HG02870 (cell line): ENCODE results near the gene DNM3.

Experiments
- ATAC-seq: cut with Tn5 transposase; IDR thresholded peaks from one replicate; pipeline ENCODE4 v1.9.1; 2021; ENCODE audit warnings: mild to moderate bottlenecking, moderate library complexity; ENCODE audit not compliant: unreplicated experiment

The DNM3 gene

GRCh38 chr1:172268237-172268636, 426.9 kb downstream of the DNM3 start:
- ATAC-seq: no peak

- no peak for ATAC-seq
Measured at GRCh38 chr1:172269084-172269483, 427.8 kb downstream of the DNM3 start.

DNA sequence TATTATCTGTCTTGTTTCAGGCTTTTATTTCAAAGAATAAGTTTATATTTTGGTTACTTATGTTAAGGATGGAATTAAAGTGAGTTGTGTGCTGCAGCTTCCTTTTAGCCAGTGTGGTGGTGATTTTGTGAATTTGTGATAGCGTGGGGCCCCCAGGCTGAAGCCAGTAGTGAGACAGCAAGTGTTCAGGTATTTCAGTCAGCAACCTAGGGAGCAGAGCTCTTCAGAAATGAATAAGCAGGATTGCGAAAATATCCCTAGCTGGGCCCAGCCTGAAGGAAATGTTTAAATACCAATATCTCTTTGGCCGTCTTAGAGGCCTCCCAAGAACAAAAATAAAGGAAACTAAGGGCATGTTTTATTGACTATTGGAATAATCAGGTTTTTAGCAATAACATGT, 428.3 kb downstream of the DNM3 start:
- no peak for ATAC-seq

GRCh38 chr1:172270605-172271004, 429.3 kb downstream of the DNM3 start:
- ATAC-seq: no peak

DNA sequence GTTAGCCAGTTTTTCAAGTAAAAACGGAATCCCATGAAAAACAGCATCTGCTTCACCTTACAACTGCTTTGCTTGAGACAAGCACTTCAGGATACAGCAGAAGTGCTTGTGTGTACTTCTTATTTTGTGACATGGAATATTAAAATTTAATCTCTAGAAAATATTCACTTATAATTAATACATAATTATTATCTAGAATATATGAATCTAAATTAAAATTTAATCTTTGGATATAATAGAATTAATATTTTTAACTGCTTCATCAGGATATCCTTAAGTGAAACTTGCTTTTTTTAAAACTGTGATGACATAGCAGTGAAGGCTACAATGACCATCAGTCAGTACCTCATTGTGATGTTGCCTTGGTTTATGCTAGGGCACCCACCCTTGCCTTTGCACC, 430.8 kb downstream of the DNM3 start:
- no peak for ATAC-seq

DNA sequence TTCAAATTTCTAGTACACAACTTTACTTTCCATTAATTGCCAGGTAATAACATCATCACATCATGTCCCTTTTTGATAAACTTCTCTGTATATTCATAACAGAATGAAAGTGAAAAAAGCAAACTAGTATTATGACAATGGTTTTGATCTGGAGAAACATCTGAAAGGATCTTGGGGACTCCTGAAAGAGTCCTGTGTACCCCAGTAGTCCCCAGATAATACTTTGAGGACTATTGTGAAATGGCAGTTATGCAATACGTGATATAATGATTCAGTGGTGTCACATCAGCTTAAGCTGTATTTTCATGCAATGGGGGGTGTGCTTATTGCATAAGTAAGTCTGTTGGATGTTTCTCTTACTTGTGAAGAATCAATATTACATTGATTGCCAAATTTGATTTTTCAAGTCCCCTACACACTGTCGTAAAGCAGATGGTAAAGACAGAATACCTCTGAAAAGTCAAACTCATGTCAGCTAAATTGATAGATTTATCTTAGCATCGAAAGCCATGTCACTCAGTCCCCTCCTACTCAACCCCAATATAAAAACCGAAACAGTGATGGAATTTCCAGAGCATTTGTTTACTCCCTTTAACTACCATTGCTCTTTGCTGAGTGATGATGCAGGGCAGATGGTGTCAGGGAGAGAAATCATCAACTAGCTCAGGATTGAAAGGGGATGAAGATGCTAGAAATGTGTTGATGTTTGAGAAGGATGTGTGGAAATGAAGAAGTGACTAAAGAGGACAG, 432.5 kb downstream of the DNM3 start:
- ATAC-seq: no peak

DNA sequence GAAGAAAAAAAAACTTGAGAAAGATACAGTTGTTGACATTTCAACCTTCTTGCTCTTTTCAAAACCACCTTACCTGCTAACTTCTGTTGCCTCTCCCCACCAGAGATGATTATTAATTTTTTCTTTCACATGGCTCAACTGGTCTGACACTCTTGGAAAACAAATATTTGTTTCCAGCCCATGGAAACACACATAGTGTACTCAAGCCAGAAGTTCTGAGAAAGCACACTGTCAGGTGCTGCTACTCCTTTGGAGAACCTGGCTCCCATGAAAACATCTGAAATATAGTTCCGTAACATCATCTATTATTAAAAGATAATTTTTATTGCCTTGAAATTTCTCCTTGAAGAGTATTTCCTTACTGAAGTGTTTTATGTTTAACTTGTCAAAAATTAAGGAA, 434.2 kb downstream of the DNM3 start:
- no peak for ATAC-seq

DNA sequence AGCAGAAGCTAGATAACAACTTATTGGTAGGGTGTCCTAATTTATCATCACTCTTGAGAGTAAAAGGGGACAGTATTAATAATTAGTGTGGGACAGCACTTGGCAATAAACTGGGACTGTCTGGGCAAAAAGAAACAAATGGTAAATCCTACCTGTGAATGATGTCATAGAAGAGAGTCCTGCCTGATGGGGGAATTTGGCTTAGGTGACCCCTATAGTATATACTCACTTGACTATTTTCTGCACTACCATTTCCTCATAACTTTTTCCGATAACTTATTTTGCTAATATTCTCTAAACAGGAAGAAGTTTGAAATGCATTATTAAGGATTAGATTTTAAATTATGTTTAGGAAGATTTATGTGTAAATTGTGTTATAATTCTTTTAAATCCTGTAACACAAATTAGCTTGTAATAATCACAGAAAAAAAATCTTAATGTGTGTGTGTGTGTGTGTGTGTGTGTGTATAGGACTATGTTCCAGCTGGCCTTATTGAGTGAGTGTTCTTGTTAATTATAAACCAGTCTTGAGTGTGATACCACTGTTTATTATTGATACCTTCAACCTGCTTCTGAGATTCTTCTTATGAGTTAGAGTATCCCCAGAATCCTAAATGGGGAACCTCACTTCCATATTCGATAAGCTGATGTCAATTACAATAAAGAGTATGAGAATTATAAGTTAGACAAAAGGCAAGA, 435.0 kb downstream of the DNM3 start:
- ATAC-seq: no peak

- no peak for ATAC-seq
Measured at GRCh38 chr1:172277275-172277674, 436.0 kb downstream of the DNM3 start.

- no peak for ATAC-seq
Measured at GRCh38 chr1:172277989-172278388, 436.7 kb downstream of the DNM3 start.

DNA sequence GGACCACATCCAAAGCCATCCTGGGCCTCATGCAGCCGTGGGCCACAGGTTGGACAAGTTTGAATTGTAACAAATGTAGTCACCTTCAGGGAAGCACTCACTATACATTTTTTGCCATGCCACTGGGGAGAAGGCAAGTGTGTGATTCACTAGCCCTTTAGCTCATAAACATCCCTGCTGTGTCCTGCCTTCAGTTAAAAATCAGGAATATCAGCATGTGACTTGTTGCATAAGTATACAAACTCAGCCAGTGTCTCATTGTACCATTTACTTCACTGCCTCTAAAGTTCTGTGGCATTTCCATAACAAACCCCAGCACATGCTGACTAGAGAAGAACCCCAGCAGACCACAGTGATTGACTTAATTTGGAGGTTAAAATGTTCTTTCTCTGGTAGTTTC, 437.2 kb downstream of the DNM3 start:
- ATAC-seq: no peak

DNA sequence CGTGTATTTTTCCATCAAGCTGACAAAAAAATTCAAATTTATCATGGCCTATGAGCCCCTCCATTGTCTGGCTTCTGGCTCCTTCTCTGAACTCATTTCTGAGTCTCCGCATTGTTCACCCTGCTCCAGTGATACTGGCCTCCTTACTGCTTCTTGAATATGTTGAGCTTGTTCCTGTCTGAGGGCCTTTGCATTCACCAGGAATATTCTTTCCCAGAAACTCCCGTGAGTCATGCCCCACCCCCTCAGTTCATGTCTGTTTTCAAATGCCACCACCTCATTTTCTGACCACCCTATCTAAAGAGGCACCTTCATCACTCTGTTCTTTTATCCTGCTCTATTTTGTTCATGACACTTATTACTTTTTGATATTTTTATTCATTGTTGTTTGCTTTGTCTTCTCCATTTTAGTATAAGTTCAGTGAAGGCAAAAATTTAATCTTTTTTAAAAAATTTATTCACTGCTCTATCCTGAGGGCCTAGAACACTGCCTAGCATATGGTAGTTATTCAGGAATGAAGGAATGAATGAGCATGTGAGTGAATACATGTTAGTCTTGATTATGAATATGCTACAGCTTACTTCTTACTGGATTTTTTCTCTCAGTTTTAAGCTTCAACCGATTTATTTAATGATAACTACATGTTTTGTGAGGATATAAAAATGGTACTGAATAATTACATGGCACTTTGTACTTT, 438.8 kb downstream of the DNM3 start:
- no peak for ATAC-seq

DNA sequence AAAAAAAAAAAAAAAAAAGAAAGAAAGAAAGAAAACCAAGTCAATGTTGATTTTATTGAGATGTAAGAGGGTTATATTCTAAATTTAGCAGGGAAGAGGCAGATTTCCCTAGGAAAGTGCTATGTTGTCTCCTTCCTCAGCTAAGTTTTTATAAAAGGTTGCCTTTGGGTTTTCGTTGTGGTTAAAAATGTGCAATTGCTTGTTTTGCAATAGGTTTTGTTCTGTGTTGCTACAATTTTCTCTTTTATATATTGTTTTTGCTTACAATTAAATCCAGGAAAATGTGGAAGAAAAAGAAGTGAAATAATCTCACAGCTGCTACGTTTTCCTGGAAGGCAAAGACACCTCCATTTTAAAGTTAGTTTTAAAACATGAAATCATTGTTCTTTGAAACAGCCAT, 442.5 kb downstream of the DNM3 start:
- ATAC-seq: no peak

DNA sequence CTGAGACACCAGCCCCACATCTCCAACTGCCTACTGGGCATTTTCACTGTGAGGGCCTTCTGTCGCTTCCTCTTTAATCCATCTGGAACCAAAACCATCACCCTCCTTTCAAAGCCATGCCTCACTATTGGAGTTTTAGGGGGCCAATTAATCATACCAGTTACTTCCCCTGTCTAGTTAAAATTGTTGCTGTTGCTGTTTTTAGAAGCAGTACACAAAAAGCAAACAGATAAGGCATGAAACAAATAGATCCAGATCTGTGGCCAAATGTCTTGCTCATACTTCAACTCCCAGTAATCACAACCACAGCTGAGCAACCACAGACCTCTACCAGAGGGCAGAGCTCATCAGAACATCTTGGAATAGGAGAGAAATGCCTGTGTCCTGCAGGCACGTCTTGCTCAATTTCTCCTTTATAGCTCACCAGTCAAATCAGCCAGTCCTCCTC, 445.4 kb downstream of the DNM3 start:
- ATAC-seq: no peak

DNA sequence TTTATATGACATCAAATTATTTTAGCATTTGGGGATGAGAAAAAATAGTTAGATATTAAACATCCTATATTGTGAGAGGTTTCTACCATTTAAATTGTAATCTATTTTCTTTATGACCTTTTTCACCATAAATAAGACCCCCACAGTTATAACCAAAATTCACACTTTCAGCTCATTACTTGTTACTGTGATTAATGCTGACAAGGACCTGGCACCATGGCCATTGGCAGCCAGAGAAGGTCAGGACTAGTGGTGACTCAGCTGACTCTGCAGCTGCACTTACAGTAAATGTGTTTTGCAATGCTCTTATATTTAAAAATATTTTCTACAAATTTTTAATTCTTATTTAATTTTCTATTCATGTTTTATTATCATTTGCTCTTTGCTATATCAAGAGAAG, 445.9 kb downstream of the DNM3 start:
- no peak for ATAC-seq

DNA sequence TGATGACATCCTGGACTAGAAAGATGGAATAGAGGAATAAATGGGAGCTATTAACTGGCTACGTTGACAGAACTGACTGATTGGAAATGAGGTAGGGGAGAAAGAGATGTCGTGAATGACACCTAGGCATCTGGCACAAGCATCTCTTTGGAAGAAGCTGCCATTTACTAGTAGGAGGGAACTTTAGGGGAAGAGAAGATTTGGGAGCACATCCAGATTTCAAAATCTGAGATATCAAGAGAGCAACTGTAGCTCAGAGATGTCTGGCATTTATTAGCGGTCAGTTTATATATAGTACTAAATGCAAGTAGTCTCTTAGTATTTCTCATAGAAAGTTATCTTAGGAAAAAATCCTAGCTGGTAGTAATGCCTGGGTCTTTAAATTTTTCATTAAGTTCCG, 447.3 kb downstream of the DNM3 start:
- no peak for ATAC-seq

- no peak for ATAC-seq
Measured at GRCh38 chr1:172289448-172289847, 448.1 kb downstream of the DNM3 start.

- ATAC-seq: no peak
Measured at GRCh38 chr1:172292840-172293239, 451.5 kb downstream of the DNM3 start.

GRCh38 chr1:172293429-172293828, 452.1 kb downstream of the DNM3 start:
- ATAC-seq: no peak

DNA sequence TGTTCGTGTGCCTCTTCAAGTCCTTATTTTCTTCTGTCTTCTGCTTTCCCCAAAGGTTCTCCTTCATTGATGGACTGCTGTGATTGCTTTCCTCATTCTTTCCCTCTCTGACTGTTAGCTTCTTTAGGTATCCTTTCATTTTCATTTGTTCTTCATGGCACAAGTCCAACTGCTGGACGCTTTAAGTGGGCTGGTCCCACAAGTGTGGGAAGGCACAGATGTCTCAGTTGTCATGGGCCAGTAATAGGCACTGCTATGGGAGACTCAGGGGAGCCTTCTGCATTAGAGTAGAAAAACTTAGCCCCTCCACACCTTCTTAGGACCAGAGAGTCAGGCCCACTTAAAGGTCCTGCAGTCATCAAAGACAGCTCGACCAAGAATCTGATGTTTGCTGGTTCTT, 456.8 kb downstream of the DNM3 start:
- no peak for ATAC-seq

DNA sequence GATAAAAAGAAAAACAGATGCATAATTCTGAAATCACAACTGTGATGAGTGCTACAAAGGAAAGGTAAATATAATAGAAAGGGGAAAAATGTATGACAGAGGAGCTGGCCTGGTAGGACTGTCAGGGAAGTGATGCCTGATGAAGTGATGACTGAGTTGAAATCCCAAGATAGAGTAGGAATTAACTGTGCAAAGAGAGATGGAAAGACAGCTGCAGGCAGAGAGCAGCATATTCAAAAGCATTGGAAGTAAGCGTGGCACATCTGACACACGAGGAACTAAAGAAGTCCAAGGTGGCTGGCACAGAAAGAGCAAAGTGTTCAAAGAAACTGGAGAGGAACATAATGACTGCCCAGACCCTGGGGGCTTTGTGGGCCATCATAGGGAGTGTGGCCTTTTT, 457.6 kb downstream of the DNM3 start:
- ATAC-seq: no peak

- no peak for ATAC-seq
Measured at GRCh38 chr1:172299515-172299914, 458.2 kb downstream of the DNM3 start.
